RWPE1 (cell line): ENCODE data around the gene PLEKHF1.

ENCODE experiments used
- CTCF ChIA-PET: fragments of 350-600 bp; sonication (Branson Sonifier 250); formaldehyde crosslinking; extraction: SDS; loops from one replicate; lab custom pipeline; 2021; lab: Yijun Ruan, JAX
- POLR2A ChIA-PET: fragments of 400-600 bp; formaldehyde crosslinking; extraction: SDS; loops from one replicate; lab custom pipeline; 2020; ENCODE audit warnings: antibody characterized with exemption; ENCODE audit not compliant: low non-redundant PET; lab: Yijun Ruan, JAX
- DNase-seq: peaks from one replicate; pipeline ENCODE4 v3.0.0; 2012; ENCODE audit warnings: low spot score
- H3K27ac ChIP-seq: fragments of 450-650 bp; 2 replicates; pipeline ENCODE4 v1.5.1; 2017
- TF ChIP-seq, protein P1 (sequence below): fragments of 450-650 bp; conservative IDR thresholded peaks from 2 replicates; pipeline ENCODE4 v1.5.1; 2017; ENCODE audit warnings: low read depth, mild to moderate bottlenecking

Gene PLEKHF1

DNA sequence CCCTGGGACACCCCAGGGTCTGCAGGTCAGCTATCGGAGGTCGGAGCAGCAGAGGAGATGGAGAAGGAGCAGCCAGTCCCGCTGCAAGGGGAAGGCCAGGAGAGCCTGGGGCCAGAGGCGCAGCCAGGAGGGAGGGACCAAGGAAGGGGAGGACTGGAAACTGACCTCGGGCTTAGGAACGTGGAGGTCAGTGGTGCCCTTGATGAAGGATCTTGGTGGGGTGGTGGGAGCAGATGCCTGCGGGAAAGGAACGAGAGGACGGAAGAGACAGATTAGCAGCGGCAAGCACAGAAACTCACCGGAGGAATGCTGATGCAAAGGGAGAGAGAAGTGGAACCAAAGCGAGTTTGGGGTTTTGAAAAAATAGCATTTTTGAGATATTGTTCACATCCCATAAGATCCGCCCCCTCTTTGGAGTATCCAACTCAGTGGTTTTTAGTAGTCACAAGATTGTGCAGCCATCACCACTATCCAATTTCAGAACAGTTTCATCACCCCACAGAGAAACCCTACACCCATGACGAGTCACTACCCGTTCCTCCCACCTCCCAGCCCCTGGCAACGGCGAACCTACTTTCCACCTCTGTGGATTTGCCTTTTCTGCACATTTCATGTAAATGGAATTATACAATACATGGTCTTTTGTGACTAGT is 22.1 kb downstream of the PLEKHF1 start:
- CTCF ChIA-PET: interaction anchor here (0.7 to 1.8 kb wide), 2 partner anchors 77 to 1705 kb away, joined by 4 to 7 read pairs; no protein-coding TSS in a partner anchor
- DNase-seq: peak; percentile 37
- H3K27ac ChIP-seq: peak overlapping the region; percentile 67
- POLR2A ChIA-PET: interaction anchor here (0.6 kb wide), 1 partner anchor 17 kb away, joined by 4 read pairs; no protein-coding TSS in a partner anchor
- TF ChIP-seq, protein P1, sequence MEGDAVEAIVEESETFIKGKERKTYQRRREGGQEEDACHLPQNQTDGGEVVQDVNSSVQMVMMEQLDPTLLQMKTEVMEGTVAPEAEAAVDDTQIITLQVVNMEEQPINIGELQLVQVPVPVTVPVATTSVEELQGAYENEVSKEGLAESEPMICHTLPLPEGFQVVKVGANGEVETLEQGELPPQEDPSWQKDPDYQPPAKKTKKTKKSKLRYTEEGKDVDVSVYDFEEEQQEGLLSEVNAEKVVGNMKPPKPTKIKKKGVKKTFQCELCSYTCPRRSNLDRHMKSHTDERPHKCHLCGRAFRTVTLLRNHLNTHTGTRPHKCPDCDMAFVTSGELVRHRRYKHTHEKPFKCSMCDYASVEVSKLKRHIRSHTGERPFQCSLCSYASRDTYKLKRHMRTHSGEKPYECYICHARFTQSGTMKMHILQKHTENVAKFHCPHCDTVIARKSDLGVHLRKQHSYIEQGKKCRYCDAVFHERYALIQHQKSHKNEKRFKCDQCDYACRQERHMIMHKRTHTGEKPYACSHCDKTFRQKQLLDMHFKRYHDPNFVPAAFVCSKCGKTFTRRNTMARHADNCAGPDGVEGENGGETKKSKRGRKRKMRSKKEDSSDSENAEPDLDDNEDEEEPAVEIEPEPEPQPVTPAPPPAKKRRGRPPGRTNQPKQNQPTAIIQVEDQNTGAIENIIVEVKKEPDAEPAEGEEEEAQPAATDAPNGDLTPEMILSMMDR: no peak

DNA sequence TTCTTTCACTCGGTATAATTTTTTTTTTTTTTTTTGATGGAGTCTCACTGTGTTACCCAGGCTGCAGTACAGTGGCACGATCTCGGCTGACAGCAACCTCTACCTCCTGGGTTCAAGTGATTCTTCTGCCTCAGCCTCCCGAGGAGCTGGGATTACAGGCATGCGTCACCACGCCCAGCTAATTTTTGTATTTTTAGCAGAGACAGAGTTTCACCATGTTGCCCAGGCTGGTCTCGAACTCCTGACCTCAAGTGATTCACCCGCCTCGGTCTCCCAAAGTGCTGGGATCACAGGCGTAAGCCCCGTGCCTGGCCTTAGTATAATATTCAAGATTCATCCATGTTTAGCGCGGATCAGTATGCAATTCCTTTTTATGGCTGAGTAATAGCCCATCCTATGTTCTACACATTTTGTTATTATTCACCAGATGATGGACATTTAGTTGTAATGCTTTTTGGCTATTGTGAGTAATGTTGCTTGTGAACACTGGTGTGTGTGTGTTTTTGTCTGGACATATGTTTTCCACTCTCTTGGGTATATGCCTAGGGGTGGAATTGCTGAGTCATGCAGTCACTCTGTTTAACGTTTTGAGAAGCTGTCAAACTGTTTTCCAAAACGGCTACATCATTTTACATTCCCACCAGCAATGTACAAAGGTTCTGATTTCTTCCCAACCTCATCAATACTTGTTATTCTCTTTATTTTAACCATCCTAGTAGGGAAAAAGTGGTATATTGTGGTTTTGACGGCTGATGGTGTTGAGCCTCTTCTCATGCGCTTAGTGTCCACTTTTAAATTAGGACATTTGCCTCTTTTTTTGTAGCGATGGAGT is 22.9 kb downstream of the PLEKHF1 start:
- CTCF ChIA-PET: interaction anchor here (0.6 to 0.7 kb wide), 3 partner anchors 221 to 1706 kb away, joined by 4 read pairs; no protein-coding TSS in a partner anchor
- TF ChIP-seq, protein P1: no peak
- POLR2A ChIA-PET: no interaction called here
- no peak for DNase-seq
- peak overlapping the region; percentile 67 for H3K27ac ChIP-seq

DNA sequence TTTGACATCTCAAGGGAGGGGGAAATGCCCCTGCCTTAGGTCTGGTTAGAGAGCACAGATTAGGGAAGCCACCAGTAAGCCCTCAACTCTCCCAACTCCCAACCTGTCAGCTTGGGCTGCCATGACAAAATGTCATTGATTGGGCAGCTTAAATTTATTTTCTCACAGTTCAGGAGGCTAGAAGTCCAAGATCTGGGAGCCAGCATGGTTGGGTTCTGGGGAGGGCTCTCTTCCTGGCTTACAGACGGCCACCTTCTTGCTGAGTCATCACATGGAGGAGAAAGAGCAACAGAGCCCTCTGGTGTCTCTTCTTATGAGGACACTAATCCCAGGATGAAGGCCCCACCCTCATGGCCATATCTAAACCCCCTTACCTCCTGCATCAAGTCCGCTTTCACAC is 25.6 kb downstream of the PLEKHF1 start:
- CTCF ChIA-PET: interaction anchor here (0.6 to 1.7 kb wide), 4 partner anchors 69 to 808 kb away, joined by 3 to 5 read pairs (median 4); no protein-coding TSS in a partner anchor
- POLR2A ChIA-PET: interaction anchor here (0.7 kb wide), 1 partner anchor 24 kb away, joined by 3 read pairs; no protein-coding TSS in a partner anchor
- no peak overlapping the region for H3K27ac ChIP-seq

GRCh38 chr19:29694161-29694560 is 28.9 kb downstream of the PLEKHF1 start:
- no peak for DNase-seq
- TF ChIP-seq, protein P1: no peak
- H3K27ac ChIP-seq: no peak overlapping the region
- CTCF ChIA-PET: interaction anchor here (0.6 to 0.8 kb wide), 3 partner anchors 15 to 28 kb away, joined by 3 read pairs; no protein-coding TSS in a partner anchor
- POLR2A ChIA-PET: no interaction called here

More for the DNA sequence above, 25.6 kb downstream of the PLEKHF1 start:
- peak; percentile 58 for DNase-seq
- TF ChIP-seq, protein P1: no peak

GRCh38 chr19:29694669-29695627 is 29.7 kb downstream of the PLEKHF1 start:
- no peak overlapping the region for H3K27ac ChIP-seq
- CTCF ChIA-PET: interaction anchor here (0.6 to 0.8 kb wide), 4 partner anchors 14 to 84 kb away, joined by 3 to 4 read pairs (median 3); no protein-coding TSS in a partner anchor
- TF ChIP-seq, protein P1: peak; percentile 71
- DNase-seq: peak; percentile 19
- POLR2A ChIA-PET: no interaction called here
